HG02840 (cell line): Measurements from ENCODE around the gene RAPGEF3.

Experiments
- ATAC-seq: cut with Tn5 transposase; IDR thresholded peaks from one replicate; pipeline ENCODE4 v1.9.1; 2021; ENCODE audit warnings: mild to moderate bottlenecking, moderate library complexity, moderate number of reproducible peaks; ENCODE audit not compliant: unreplicated experiment, low FRiP score

RAPGEF3 gene

GRCh38 chr12:47758834-47759690, at the start of gene RAPGEF3:
Gene RAPGEF3 (minus strand): TSS chr12:47758880. CDS start chr12:47758556, 324 bp downstream.
- peak; percentile 68 for ATAC-seq

GRCh38 chr12:47808050-47808449, 49.4 kb upstream of the RAPGEF3 start:
- no peak for ATAC-seq

GRCh38 chr12:47807338-47807737, 48.7 kb upstream of the RAPGEF3 start:
- ATAC-seq = no peak

- no peak for ATAC-seq
Observed at GRCh38 chr12:47805417-47805816, 46.7 kb upstream of the RAPGEF3 start.

GRCh38 chr12:47804171-47804570, 45.5 kb upstream of the RAPGEF3 start:
- ATAC-seq = no peak

- no peak for ATAC-seq
Observed at GRCh38 chr12:47803191-47803875, 44.7 kb upstream of the RAPGEF3 start.

GRCh38 chr12:47802312-47802711, 43.6 kb upstream of the RAPGEF3 start:
- no peak for ATAC-seq

GRCh38 chr12:47801904-47802246, 43.2 kb upstream of the RAPGEF3 start:
- ATAC-seq = no peak

GRCh38 chr12:47801170-47801903, 42.7 kb upstream of the RAPGEF3 start:
- ATAC-seq = no peak

- ATAC-seq = no peak
Observed at GRCh38 chr12:47800582-47800981, 41.9 kb upstream of the RAPGEF3 start.

GRCh38 chr12:47799357-47799955, 40.8 kb upstream of the RAPGEF3 start:
- no peak for ATAC-seq

- no peak for ATAC-seq
Observed at GRCh38 chr12:47798382-47798948, 39.8 kb upstream of the RAPGEF3 start.

GRCh38 chr12:47797441-47797840, 38.8 kb upstream of the RAPGEF3 start:
- ATAC-seq = no peak

GRCh38 chr12:47795814-47796411, 37.2 kb upstream of the RAPGEF3 start:
- no peak for ATAC-seq

GRCh38 chr12:47795121-47795813, 36.6 kb upstream of the RAPGEF3 start:
- no peak for ATAC-seq

GRCh38 chr12:47794679-47795078, 36.0 kb upstream of the RAPGEF3 start:
- no peak for ATAC-seq

- ATAC-seq = no peak
Observed at GRCh38 chr12:47793015-47793681, 34.5 kb upstream of the RAPGEF3 start.

GRCh38 chr12:47791874-47792273, 33.2 kb upstream of the RAPGEF3 start:
- no peak for ATAC-seq

GRCh38 chr12:47791351-47791746, 32.7 kb upstream of the RAPGEF3 start:
- no peak for ATAC-seq
